HepG2 (cell line): ENCODE results near the gene TH. TPM values are rescaled to one million over a fixed set of nuclear protein-coding genes. Genes with fewer than 3 reads are reported as not detected.

Experiments used
- ATAC-seq: fragments of 200-7000 bp; cut with Tn5 transposase; 3 replicates; pipeline ENCODE4 v1.9.1; 2020; ENCODE audit warnings: mild to moderate bottlenecking, moderate library complexity
- BruUV-seq: library from RNA; stranded (reverse); fragments of 400-500 nt; replicated peaks from 2 replicates; lab custom pipeline; 2021; lab: Mats Ljungman, UMichigan
- CTCF ChIA-PET: fragments of 300-600 bp; formaldehyde crosslinking; extraction: SDS; loops from one replicate; lab custom pipeline; 2021; ENCODE audit warnings: low total read pairs, inconsistent platforms, low intra/inter-chr PET ratio; lab: Yijun Ruan, JAX
- POLR2A ChIA-PET: fragments of 350-600 bp; sonication (Branson Sonifier 250); formaldehyde crosslinking; loops from one replicate; lab custom pipeline; 2020; ENCODE audit warnings: antibody characterized with exemption, inconsistent platforms; lab: Yijun Ruan, JAX
- DNase-seq: peaks from one replicate; pipeline ENCODE4 v3.0.0-alpha.2; 2015; ENCODE audit warnings: low spot score
- FAIRE-seq: peaks from 3 replicates; lab custom pipeline; 2011; peaks lifted over from hg19 to GRCh38; lab: Jason Lieb, UNC
- H2AFZ ChIP-seq: one replicate; pipeline ENCODE4 v1.6.1; 2011; ENCODE audit warnings: low read length, inconsistent platforms
- H3K27ac ChIP-seq: fragments of 300-600 bp; 3 replicates; pipeline ENCODE4 v1.8.0; 2011; ENCODE audit warnings: mixed run types, mild to moderate bottlenecking, mixed read lengths, low read length, inconsistent platforms; ENCODE audit not compliant: insufficient read depth; ENCODE audit errors: extremely low read length
- H3K27me3 ChIP-seq, 2 experiments: fragments of 200-600 bp in 1 of 2; 2 replicates in 1 of 2; 3 replicates in 1 of 2; pipeline versions ENCODE4 v1.6.0 to v1.8.0; 2011; ENCODE audit warnings: low read length in 2 of 2, mild to moderate bottlenecking in 2 of 2, moderate library complexity in 2 of 2, inconsistent platforms in 1 of 2; ENCODE audit not compliant: insufficient read depth in 2 of 2, control insufficient read depth in 1 of 2
- H3K36me3 ChIP-seq, 2 experiments: fragments of 200-600 bp in 1 of 2; replicated peaks in 1 of 2; 2 replicates in 1 of 2; 3 replicates in 1 of 2; pipeline versions ENCODE4 v1.5.1 to v1.8.0; 2011; ENCODE audit warnings: low read length in 2 of 2, inconsistent platforms in 1 of 2; ENCODE audit not compliant: insufficient read depth in 2 of 2, control insufficient read depth in 1 of 2
- H3K4me1 ChIP-seq: 2 replicates; pipeline ENCODE4 v1.5.1; 2012; ENCODE audit warnings: low read length, inconsistent platforms; ENCODE audit not compliant: insufficient read depth
- H3K4me2 ChIP-seq: 2 replicates; pipeline ENCODE4 v1.6.0; 2011; ENCODE audit warnings: low read depth, low read length, inconsistent platforms
- H3K4me3 ChIP-seq, 3 experiments: fragments of 200-600 bp in 1 of 3; sonication (generic), shearing (Covaris generic) in 1 of 3; replicated peaks in 1 of 3; 2 replicates each; pipeline ENCODE4 v1.5.1; 2011 to 2016; ENCODE audit warnings: low read length in 3 of 3, inconsistent platforms in 2 of 3, low read depth in 2 of 3, mild to moderate bottlenecking in 2 of 3, control low read depth in 1 of 3, mixed read lengths in 1 of 3; ENCODE audit not compliant: insufficient read depth in 1 of 3
- H3K79me2 ChIP-seq: one replicate; pipeline ENCODE4 v1.6.1; 2011; ENCODE audit warnings: low read length, inconsistent platforms; ENCODE audit not compliant: insufficient read depth
- H3K9ac ChIP-seq: 2 replicates; pipeline ENCODE4 v1.6.0; 2011; ENCODE audit warnings: mild to moderate bottlenecking, low read depth, low read length, inconsistent platforms; ENCODE audit not compliant: insufficient read depth
- H3K9me3 ChIP-seq: 2 replicates; pipeline ENCODE4 v1.5.1; 2012; ENCODE audit warnings: mild to moderate bottlenecking, low read length
- H4K20me1 ChIP-seq: 2 replicates; pipeline ENCODE4 v1.6.0; 2011; ENCODE audit warnings: inconsistent platforms, mild to moderate bottlenecking, low read length, moderate library complexity; ENCODE audit not compliant: insufficient read depth
- CEBPG ChIP-seq: IDR thresholded peaks from 2 replicates; pipeline ENCODE4 v1.6.1; 2016
- DR1 ChIP-seq: sonication (generic); formaldehyde crosslinking; IDR thresholded peaks from 2 replicates; pipeline ENCODE4 v1.8.0; 2021; ENCODE audit warnings: mild to moderate bottlenecking, missing genetic modification reagents, inconsistent platforms
- ERF ChIP-seq: IDR thresholded peaks from 2 replicates; pipeline ENCODE4 v1.6.1; 2018; ENCODE audit warnings: missing biosample characterization, missing genetic modification reagents
- HNRNPL ChIP-seq: fragments of 200-400 bp; formaldehyde crosslinking; IDR thresholded peaks from 2 replicates; pipeline ENCODE4 v1.6.1; 2017; ENCODE audit warnings: mild to moderate bottlenecking, low read depth, low read length
- MLX ChIP-seq: IDR thresholded peaks from 2 replicates; pipeline ENCODE4 v1.6.1; 2016
- MTA1 ChIP-seq: sonication (generic); formaldehyde crosslinking; IDR thresholded peaks from 2 replicates; pipeline ENCODE4 v1.4.0; 2020; ENCODE audit warnings: missing genetic modification reagents, mild to moderate bottlenecking, borderline replicate concordance
- RBFOX2 ChIP-seq: fragments of 200-400 bp; formaldehyde crosslinking; IDR thresholded peaks from 2 replicates; pipeline ENCODE4 v1.6.1; 2017; ENCODE audit warnings: low read depth, mild to moderate bottlenecking, low read length
- TCF7 ChIP-seq: sonication (generic); IDR thresholded peaks from 2 replicates; pipeline ENCODE4 v1.6.1; 2016; ENCODE audit warnings: antibody characterized with exemption, low read depth
- XRCC5 ChIP-seq: fragments of 200-400 bp; formaldehyde crosslinking; optimal IDR thresholded peaks from 2 replicates; pipeline ENCODE3; 2017; ENCODE audit warnings: mild to moderate bottlenecking, low read length
- ZBTB14 ChIP-seq: sonication (generic); formaldehyde crosslinking; IDR thresholded peaks from 2 replicates; pipeline ENCODE4 v1.4.0; 2020; ENCODE audit warnings: missing genetic modification reagents
- ZBTB38 ChIP-seq: sonication (generic); formaldehyde crosslinking; IDR thresholded peaks from 2 replicates; pipeline ENCODE4 v1.5.1; 2020; ENCODE audit warnings: mild to moderate bottlenecking, missing genetic modification reagents
- ZNF274 ChIP-seq: sonication (generic); formaldehyde crosslinking; IDR thresholded peaks from 2 replicates; pipeline ENCODE4 v1.5.1; 2020; ENCODE audit warnings: mild to moderate bottlenecking, missing genetic modification reagents
- ZNF510 ChIP-seq: sonication (generic); formaldehyde crosslinking; IDR thresholded peaks from 2 replicates; pipeline ENCODE4 v1.4.0; 2020; ENCODE audit warnings: low read depth, mild to moderate bottlenecking, missing genetic modification reagents
- ZNF558 ChIP-seq: sonication (generic); formaldehyde crosslinking; IDR thresholded peaks from 2 replicates; pipeline ENCODE4 v1.9.0; 2022; ENCODE audit warnings: mild to moderate bottlenecking, missing genetic modification reagents, borderline replicate concordance
- ZNF703 ChIP-seq: sonication (generic); formaldehyde crosslinking; IDR thresholded peaks from 2 replicates; pipeline ENCODE4 v1.5.1; 2020; ENCODE audit warnings: missing genetic modification reagents, mild to moderate bottlenecking, moderate library complexity, borderline replicate concordance
- WGBS: methylation state at CpG from one replicate; pipeline ENCODE4 v1.1.6; 2017; ENCODE audit warnings: low lambda C conversion rate; 5-methylcytosine and 5-hydroxymethylcytosine counted together
- in situ Hi-C: cut with HindIII; loops from 2 replicates; pipeline ENCODE4 v1.10.0; 2017; ENCODE audit warnings: low pct_unique_long_range_greater_than_20kb; ENCODE audit not compliant: extremely low pct_ligation_motif_present
- intact Hi-C: fragments of 100-400 bp; cut with micrococcal nuclease; formaldehyde crosslinking; loops from one replicate; pipeline ENCODE4 v1.10.0; 2022; ENCODE audit not compliant: unreplicated experiment
- polyA plus RNA-seq, 8 experiments: library from polyadenylated mRNA; depleted of rRNA in 3 of 8; stranded (reverse) in 7 of 8; unstranded in 1 of 8; fragments of >200 nt; fragmentation: Illumina TruSeq in 4 of 8; extraction: Trizol in 4 of 8; gene quantifications; 2 replicates each; pipeline versions ENCODE4 v1.2.1 to v1.2.3, GENCODE V29; 2011 to 2016; ENCODE audit warnings: low read depth in 4 of 8, missing spikeins in 1 of 8, mixed read lengths in 1 of 8; ENCODE audit not compliant: insufficient read depth in 1 of 8
- total RNA-seq, 5 experiments: library from RNA; depleted of rRNA; stranded (reverse); fragments of >200 nt; fragmentation: Illumina TruSeq; extraction: Trizol; gene quantifications; 2 replicates each; pipeline ENCODE4 v1.2.3, GENCODE V29; 2016; ENCODE audit warnings: low read depth in 1 of 5
- TF ChIP-seq, protein P1 (sequence below): sonication (generic); formaldehyde crosslinking; IDR thresholded peaks from 2 replicates; pipeline ENCODE4 v1.4.0; 2020; ENCODE audit warnings: mild to moderate bottlenecking, missing genetic modification reagents

The TH gene
- total and polyA plus RNA-seq, 2 of the 13 experiments (the other 11 are each of a cell fraction or from before 2014, with no cell fraction given): 0.36 TPM; not detected in 1

- no peaks in the 10 kb centered on the region; a peak in 1 of 5 replicates for H3K27me3 ChIP-seq
- no peaks in the 10 kb centered on the region for H4K20me1 ChIP-seq
- BruUV-seq: no TSS peak
- H2AFZ ChIP-seq: no peak overlapping the region
- ChIA-PET POLR2A (no interaction called here), CTCF (no interaction called here)
- intact Hi-C loops (no loop called here), in situ Hi-C loops (loop anchor here (25.0 kb wide), 1 partner anchor 528 kb away; no protein-coding TSS in a partner anchor)
- H3K4me3 ChIP-seq: no peak overlapping the region
- no peaks in the 10 kb centered on the region for H3K9me3 ChIP-seq
- peaks cover 2% of the 10 kb centered on the region for H3K79me2 ChIP-seq
- ATAC-seq: no peak
- 96% methylated on average over 7 of the region's 11 CpGs for WGBS
- peak overlapping the region; percentile 64 for H3K9ac ChIP-seq
- no peak for FAIRE-seq
- H3K36me3 ChIP-seq: no peaks in the 10 kb centered on the region; a peak in 1 of 5 replicates
- H3K4me2 ChIP-seq: no peak overlapping the region; the same call in 1 of the 2 replicates
- no peak for DNase-seq
- H3K4me1 ChIP-seq: peaks cover 91% of the 10 kb centered on the region
- TF ChIP-seq RBFOX2: peak; percentile 57; the same call in 1 of the 2 replicates
- TF ChIP-seq, protein P1, sequence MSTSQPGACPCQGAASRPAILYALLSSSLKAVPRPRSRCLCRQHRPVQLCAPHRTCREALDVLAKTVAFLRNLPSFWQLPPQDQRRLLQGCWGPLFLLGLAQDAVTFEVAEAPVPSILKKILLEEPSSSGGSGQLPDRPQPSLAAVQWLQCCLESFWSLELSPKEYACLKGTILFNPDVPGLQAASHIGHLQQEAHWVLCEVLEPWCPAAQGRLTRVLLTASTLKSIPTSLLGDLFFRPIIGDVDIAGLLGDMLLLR (CRISPR knock-in tag): no peak
- H3K27ac ChIP-seq: peak overlapping the region; percentile 99
Measured at GRCh38 chr11:2209370-2209801, 37.8 kb upstream of the TH start.

DNA sequence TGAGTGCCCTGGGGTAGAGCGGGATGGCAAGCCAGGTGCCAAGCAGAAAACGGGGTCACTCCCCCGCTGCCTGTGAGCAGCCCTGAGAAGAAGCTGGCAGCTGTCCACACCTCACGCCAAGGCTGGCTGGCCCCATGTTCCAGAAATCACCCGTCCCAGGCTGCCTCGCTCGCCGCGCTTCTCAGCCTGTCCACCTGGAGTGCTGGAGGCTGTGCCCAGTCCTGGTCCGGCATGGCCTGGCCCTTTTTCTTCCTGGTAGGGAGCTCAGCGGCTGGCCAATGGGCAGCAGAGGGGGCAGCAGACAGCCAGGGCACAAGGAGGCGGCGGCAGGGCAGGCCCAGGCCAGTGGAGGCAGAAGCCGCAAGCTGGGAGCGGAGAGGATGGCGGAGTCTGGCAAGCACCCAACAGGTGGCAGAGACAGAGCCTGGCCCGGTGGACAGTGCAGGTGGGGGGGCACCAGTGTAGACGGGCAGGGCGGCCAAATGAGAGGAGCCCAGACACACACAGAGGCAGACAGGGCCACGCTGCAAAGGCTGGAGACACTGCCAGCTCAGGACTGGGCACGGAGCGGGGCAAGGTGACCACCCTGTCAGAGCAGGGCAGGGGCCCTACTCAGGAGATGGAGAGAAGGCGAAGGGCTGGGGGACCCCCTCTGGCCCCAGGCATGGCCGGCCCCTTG lies 37.2 kb upstream of the TH start:
- no TSS peak for BruUV-seq
- no peak overlapping the region for H3K4me3 ChIP-seq
- in situ Hi-C loops (loop anchor here (25.0 kb wide), 1 partner anchor 528 kb away; no protein-coding TSS in a partner anchor), intact Hi-C loops (no loop called here)
- ATAC-seq (no peak), FAIRE-seq (no peak), DNase-seq (peak; percentile 12)
- no peaks in the 10 kb centered on the region for H3K9me3 ChIP-seq
- 97% methylated on average over 20 of the region's 24 CpGs for WGBS
- no peaks in the 10 kb centered on the region for H4K20me1 ChIP-seq
- ChIA-PET POLR2A (no interaction called here), CTCF (no interaction called here)
- no peak overlapping the region for H2AFZ ChIP-seq
- H3K4me1 ChIP-seq: peaks cover 91% of the 10 kb centered on the region
- peak overlapping the region; percentile 99 for H3K27ac ChIP-seq
- H3K9ac ChIP-seq: no peak overlapping the region
- peaks cover 2% of the 10 kb centered on the region for H3K79me2 ChIP-seq
- H3K4me2 ChIP-seq: no peak overlapping the region
- H3K27me3 ChIP-seq: no peaks in the 10 kb centered on the region; a peak in 1 of 5 replicates
- H3K36me3 ChIP-seq: no peaks in the 10 kb centered on the region; a peak in 1 of 5 replicates
- TF ChIP-seq ZBTB38: 0 out of 2 replicates have a peak, but pooled peaks have one; percentile 51
- TF ChIP-seq XRCC5: peak; percentile 25
- 0 out of 2 replicates have a peak, but pooled peaks have one; percentile 53 for TF ChIP-seq ZNF274 (CRISPR knock-in tag)
- no peak for TF ChIP-seq ZNF558 (CRISPR knock-in tag)
- no peak for TF ChIP-seq MTA1 (CRISPR knock-in tag)
- no peak for TF ChIP-seq ZNF703 (CRISPR knock-in tag)
- TF ChIP-seq HNRNPL: peak; percentile 97
- no peak for TF ChIP-seq MLX (CRISPR knock-in tag)
- no peak for TF ChIP-seq ZNF510 (CRISPR knock-in tag)
- TF ChIP-seq TCF7: no peak
- TF ChIP-seq ZBTB14 (CRISPR knock-in tag): 0 out of 2 replicates have a peak, but pooled peaks have one; percentile 16
- no peak for TF ChIP-seq ERF (CRISPR knock-in tag)
- peak; percentile 41; the same call in 1 of the 2 replicates for TF ChIP-seq DR1 (CRISPR knock-in tag)
- TF ChIP-seq CEBPG (CRISPR knock-in tag): no peak
